WTC11 (cell line): Measurements from ENCODE around the gene KRTAP5-4. TPM values are rescaled to one million over a fixed set of nuclear protein-coding genes. Genes with fewer than 3 reads are reported as not detected.
A peak's percentile ranks its signal among the peaks of the same experiment; 100 is the strongest.

ENCODE experiments used
- ATAC-seq: fragments of 200-7000 bp; cut with Tn5 transposase; 2 replicates; pipeline ENCODE4 v1.10.0; 2021; ENCODE audit warnings: mild to moderate bottlenecking, moderate library complexity
- CTCF ChIA-PET: fragments of 300-600 bp; sonication (Branson Sonifier 250); formaldehyde crosslinking; loops from one replicate; lab custom pipeline; 2021; ENCODE audit warnings: antibody characterized with exemption; lab: Charles Lee
- POLR2A ChIA-PET: fragments of 350-600 bp; sonication (Branson Sonifier 250); formaldehyde crosslinking; loops from one replicate; lab custom pipeline; 2021; ENCODE audit warnings: antibody characterized with exemption; lab: Charles Lee
- DNase-seq: peaks from one replicate; pipeline ENCODE4 v3.0.0; 2021; ENCODE audit warnings: low spot score
- H3K27ac Mint-ChIP-seq: 2 replicates; pipeline ENCODE4 v1.8.0; 2021; ENCODE audit warnings: mixed read lengths
- H3K27me3 Mint-ChIP-seq: 2 replicates; pipeline ENCODE4 v1.8.0; 2021; ENCODE audit warnings: low read depth, mild to moderate bottlenecking, moderate library complexity, mixed read lengths
- H3K36me3 Mint-ChIP-seq: 2 replicates; pipeline ENCODE4 v1.8.0; 2021; ENCODE audit warnings: mixed read lengths
- H3K4me1 Mint-ChIP-seq: 2 replicates; pipeline ENCODE4 v1.8.0; 2022; ENCODE audit warnings: mixed read lengths
- H3K4me3 Mint-ChIP-seq: 2 replicates; pipeline ENCODE4 v1.8.0; 2021; ENCODE audit warnings: mild to moderate bottlenecking, moderate library complexity, mixed read lengths
- H3K9me3 Mint-ChIP-seq: 2 replicates; pipeline ENCODE4 v1.8.0; 2021; ENCODE audit warnings: mixed read lengths
- FOXJ3 ChIP-seq: sonication (generic); formaldehyde crosslinking; IDR thresholded peaks from 2 replicates; pipeline ENCODE4 v1.9.0; 2021; ENCODE audit warnings: missing genetic modification reagents, mild to moderate bottlenecking, borderline replicate concordance
- GABPB1 ChIP-seq: sonication (generic); formaldehyde crosslinking; IDR thresholded peaks from 2 replicates; pipeline ENCODE4 v1.8.1; 2023; ENCODE audit warnings: mild to moderate bottlenecking, missing genetic modification reagents
- IRF2 ChIP-seq: sonication (generic); formaldehyde crosslinking; IDR thresholded peaks from 2 replicates; pipeline ENCODE4 v1.8.0; 2022; ENCODE audit warnings: low read depth, missing genetic modification reagents, borderline replicate concordance
- KAT7 ChIP-seq: sonication (generic); formaldehyde crosslinking; IDR thresholded peaks from 2 replicates; pipeline ENCODE4 v1.8.1; 2023; ENCODE audit warnings: missing genetic modification reagents, mild to moderate bottlenecking, borderline replicate concordance
- MLX ChIP-seq: sonication (generic); formaldehyde crosslinking; IDR thresholded peaks from 2 replicates; pipeline ENCODE4 v1.8.1; 2023; ENCODE audit warnings: mild to moderate bottlenecking, missing genetic modification reagents, moderate library complexity
- NFE2L1 ChIP-seq: sonication (generic); formaldehyde crosslinking; IDR thresholded peaks from 2 replicates; pipeline ENCODE4 v1.8.1; 2023; ENCODE audit warnings: missing genetic modification reagents
- NFYB ChIP-seq: sonication (generic); formaldehyde crosslinking; conservative IDR thresholded peaks from 2 replicates; pipeline ENCODE4 v1.8.0; 2022; ENCODE audit warnings: low read depth, missing genetic modification reagents
- OVOL2 ChIP-seq: fragments of 250-450 bp; sonication (Bioruptor Pico); IDR thresholded peaks from 2 replicates; pipeline ENCODE4 v1.9.0; 2021; ENCODE audit warnings: mild to moderate bottlenecking, borderline replicate concordance
- PRRX2 ChIP-seq: fragments of 250-450 bp; sonication (Bioruptor Pico); IDR thresholded peaks from 2 replicates; pipeline ENCODE4 v1.8.0; 2021; ENCODE audit warnings: mild to moderate bottlenecking
- TEAD1 ChIP-seq: sonication (generic); formaldehyde crosslinking; IDR thresholded peaks from 2 replicates; pipeline ENCODE4 v1.8.0; 2022; ENCODE audit warnings: mild to moderate bottlenecking, missing genetic modification reagents
- USF2 ChIP-seq: sonication (generic); formaldehyde crosslinking; IDR thresholded peaks from 2 replicates; pipeline ENCODE4 v1.8.1; 2023; ENCODE audit warnings: mild to moderate bottlenecking, missing genetic modification reagents, moderate library complexity
- total RNA-seq: library from RNA; stranded (reverse); gene quantifications from 3 replicates; pipeline ENCODE4 v1.2.3, GENCODE V29; 2021
- TF ChIP-seq, protein P1 (sequence below): sonication (generic); formaldehyde crosslinking; IDR thresholded peaks from 2 replicates; pipeline ENCODE4 v1.8.0; 2022; ENCODE audit warnings: mild to moderate bottlenecking, missing genetic modification reagents
- TF ChIP-seq, protein P2 (sequence below): sonication (generic); formaldehyde crosslinking; IDR thresholded peaks from 2 replicates; pipeline ENCODE4 v1.8.0; 2023; ENCODE audit warnings: mild to moderate bottlenecking, missing genetic modification reagents
- TF ChIP-seq, protein P3 (sequence below): sonication (generic); formaldehyde crosslinking; IDR thresholded peaks from 2 replicates; pipeline ENCODE4 v1.8.1; 2022; ENCODE audit warnings: missing genetic modification reagents, borderline replicate concordance

The KRTAP5-4 gene
- total RNA-seq, 1 experiment from 2014 or later, result not detected

DNA sequence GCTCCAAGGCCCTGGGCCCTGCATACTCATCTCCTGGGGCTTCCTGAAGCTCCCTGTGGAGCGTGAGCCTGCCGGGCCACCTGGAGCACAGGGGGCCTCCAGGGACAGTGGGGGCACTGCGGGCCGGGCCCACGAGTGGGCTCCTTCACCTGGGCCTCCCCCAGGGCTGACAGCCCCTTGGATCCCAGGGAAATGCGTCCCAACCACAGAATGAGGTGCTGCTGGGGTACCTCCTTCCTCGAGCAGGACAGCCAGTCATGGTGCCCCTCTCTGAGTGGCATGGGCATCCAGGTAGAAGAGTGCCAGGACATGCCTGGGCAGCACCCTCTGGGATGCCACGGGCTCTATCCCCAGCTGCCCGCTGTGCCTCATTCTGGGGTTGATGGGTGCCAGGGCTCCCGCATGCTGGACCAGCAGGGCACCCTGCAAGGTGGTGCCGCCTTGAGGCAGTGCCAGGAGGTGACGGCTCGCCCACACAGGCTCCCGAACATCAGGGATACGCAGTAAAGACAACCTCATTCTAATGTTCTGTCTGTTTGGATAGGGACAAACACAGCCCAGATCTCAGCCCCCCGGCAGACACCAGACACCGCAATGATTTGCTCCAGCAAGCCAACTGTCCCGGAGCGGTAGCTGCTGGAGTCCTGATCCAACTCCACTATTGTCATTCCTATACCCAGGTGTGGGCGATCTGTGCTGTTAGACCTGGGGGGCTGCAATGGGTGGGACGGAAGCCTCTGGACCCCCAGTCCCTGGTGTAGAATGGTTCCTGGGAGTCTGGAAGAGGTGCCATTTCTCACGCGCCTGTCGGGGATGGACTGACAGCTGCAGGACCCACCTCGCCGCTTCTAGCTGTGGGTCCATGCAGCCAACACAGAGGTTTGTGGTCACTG lies 33.5 kb upstream of the KRTAP5-4 start (continued):
- TF ChIP-seq, protein P1, sequence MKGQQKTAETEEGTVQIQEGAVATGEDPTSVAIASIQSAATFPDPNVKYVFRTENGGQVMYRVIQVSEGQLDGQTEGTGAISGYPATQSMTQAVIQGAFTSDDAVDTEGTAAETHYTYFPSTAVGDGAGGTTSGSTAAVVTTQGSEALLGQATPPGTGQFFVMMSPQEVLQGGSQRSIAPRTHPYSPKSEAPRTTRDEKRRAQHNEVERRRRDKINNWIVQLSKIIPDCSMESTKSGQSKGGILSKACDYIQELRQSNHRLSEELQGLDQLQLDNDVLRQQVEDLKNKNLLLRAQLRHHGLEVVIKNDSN (CRISPR knock-in tag), result no peak
- TF ChIP-seq NFYB (CRISPR knock-in tag) (no peak), NFE2L1 (CRISPR knock-in tag) (no peak), TEAD1 (no peak), MLX (CRISPR knock-in tag) (no peak), FOXJ3 (CRISPR knock-in tag) (no peak), PRRX2 (CRISPR knock-in tag) (no peak)

- TF ChIP-seq GABPB1, result 0 out of 2 replicates have a peak, but pooled peaks have one; percentile 19
- no peak for TF ChIP-seq OVOL2 (CRISPR knock-in tag)
- no peak for TF ChIP-seq USF2 (CRISPR knock-in tag)
- no peak for TF ChIP-seq KAT7 (CRISPR knock-in tag)
- TF ChIP-seq, protein P2, sequence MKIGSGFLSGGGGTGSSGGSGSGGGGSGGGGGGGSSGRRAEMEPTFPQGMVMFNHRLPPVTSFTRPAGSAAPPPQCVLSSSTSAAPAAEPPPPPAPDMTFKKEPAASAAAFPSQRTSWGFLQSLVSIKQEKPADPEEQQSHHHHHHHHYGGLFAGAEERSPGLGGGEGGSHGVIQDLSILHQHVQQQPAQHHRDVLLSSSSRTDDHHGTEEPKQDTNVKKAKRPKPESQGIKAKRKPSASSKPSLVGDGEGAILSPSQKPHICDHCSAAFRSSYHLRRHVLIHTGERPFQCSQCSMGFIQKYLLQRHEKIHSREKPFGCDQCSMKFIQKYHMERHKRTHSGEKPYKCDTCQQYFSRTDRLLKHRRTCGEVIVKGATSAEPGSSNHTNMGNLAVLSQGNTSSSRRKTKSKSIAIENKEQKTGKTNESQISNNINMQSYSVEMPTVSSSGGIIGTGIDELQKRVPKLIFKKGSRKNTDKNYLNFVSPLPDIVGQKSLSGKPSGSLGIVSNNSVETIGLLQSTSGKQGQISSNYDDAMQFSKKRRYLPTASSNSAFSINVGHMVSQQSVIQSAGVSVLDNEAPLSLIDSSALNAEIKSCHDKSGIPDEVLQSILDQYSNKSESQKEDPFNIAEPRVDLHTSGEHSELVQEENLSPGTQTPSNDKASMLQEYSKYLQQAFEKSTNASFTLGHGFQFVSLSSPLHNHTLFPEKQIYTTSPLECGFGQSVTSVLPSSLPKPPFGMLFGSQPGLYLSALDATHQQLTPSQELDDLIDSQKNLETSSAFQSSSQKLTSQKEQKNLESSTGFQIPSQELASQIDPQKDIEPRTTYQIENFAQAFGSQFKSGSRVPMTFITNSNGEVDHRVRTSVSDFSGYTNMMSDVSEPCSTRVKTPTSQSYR (CRISPR knock-in tag), result no peak
- no peak for TF ChIP-seq IRF2 (CRISPR knock-in tag)
- TF ChIP-seq, protein P3, sequence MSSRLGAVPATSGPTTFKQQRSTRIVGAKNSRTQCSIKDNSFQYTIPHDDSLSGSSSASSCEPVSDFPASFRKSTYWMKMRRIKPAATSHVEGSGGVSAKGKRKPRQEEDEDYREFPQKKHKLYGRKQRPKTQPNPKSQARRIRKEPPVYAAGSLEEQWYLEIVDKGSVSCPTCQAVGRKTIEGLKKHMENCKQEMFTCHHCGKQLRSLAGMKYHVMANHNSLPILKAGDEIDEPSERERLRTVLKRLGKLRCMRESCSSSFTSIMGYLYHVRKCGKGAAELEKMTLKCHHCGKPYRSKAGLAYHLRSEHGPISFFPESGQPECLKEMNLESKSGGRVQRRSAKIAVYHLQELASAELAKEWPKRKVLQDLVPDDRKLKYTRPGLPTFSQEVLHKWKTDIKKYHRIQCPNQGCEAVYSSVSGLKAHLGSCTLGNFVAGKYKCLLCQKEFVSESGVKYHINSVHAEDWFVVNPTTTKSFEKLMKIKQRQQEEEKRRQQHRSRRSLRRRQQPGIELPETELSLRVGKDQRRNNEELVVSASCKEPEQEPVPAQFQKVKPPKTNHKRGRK (CRISPR knock-in tag), result no peak
- DNase-seq (no peak), ATAC-seq (no peak)
- ChIA-PET CTCF (interaction anchor here (1.0 to 4.3 kb wide), 8 partner anchors 23 to 501 kb away, joined by 4 to 190 read pairs (median 38); partner anchors contain the start of gene SYT8), POLR2A (no interaction called here)
- no peaks in the 10 kb centered on the region for H3K36me3 Mint-ChIP-seq
- H3K4me3 Mint-ChIP-seq, result no peak overlapping the region
- H3K27me3 Mint-ChIP-seq, result peaks cover 21% of the 10 kb centered on the region
- H3K9me3 Mint-ChIP-seq, result no peaks in the 10 kb centered on the region
- H3K4me1 Mint-ChIP-seq, result no peaks in the 10 kb centered on the region
- no peak overlapping the region for H3K27ac Mint-ChIP-seq
These were observed 32.6 kb upstream of the KRTAP5-4 start for GRCh38 chr11:1654388-1655167.
